ENCODE results near the gene RAB3C.

RAB3C gene

GRCh38 chr5:58893551-58893950 is 310.7 kb downstream of the RAB3C start:
- H3K27me3 Mint-ChIP-seq, result peaks cover 8% of the 10 kb centered on the region
- no peaks in the 10 kb centered on the region for H3K36me3 Mint-ChIP-seq
- ATAC-seq (ENCODE audit: low read depth) (no peak), DNase-seq (ENCODE audit: low spot score in 2 of 2) (no peak)
- no peaks in the 10 kb centered on the region for H3K9me3 Mint-ChIP-seq
- H3K4me3 Mint-ChIP-seq, result no peak overlapping the region
- peaks cover 3% of the 10 kb centered on the region for H3K4me1 Mint-ChIP-seq
- no peak overlapping the region for H3K27ac Mint-ChIP-seq

GRCh38 chr5:58898006-58898405 is 315.1 kb downstream of the RAB3C start:
- no peak for DNase-seq (ENCODE audit: low spot score in 2 of 2)
- no peak for ATAC-seq (ENCODE audit: low read depth)
- Mint-ChIP-seq H3K36me3 (no peaks in the 10 kb centered on the region), H3K4me3 (no peak overlapping the region), H3K4me1 (no peaks in the 10 kb centered on the region), H3K9me3 (no peaks in the 10 kb centered on the region), H3K27me3 (peaks cover 6% of the 10 kb centered on the region), H3K27ac (no peak overlapping the region)

- no peak overlapping the region for H3K4me3 Mint-ChIP-seq
These were observed 315.7 kb downstream of the RAB3C start for GRCh38 chr5:58898538-58898937.

GRCh38 chr5:58901271-58901670 is 318.4 kb downstream of the RAB3C start:
- peaks cover 2% of the 10 kb centered on the region for H3K9me3 Mint-ChIP-seq
- H3K36me3 Mint-ChIP-seq, result no peaks in the 10 kb centered on the region
- no peaks in the 10 kb centered on the region for H3K4me1 Mint-ChIP-seq

More at GRCh38 chr5:58898538-58898937, 315.7 kb downstream of the RAB3C start:
- no peaks in the 10 kb centered on the region for H3K9me3 Mint-ChIP-seq
- DNase-seq (ENCODE audit: low spot score in 2 of 2) (no peak), ATAC-seq (ENCODE audit: low read depth) (no peak)
- no peak overlapping the region for H3K27ac Mint-ChIP-seq
- H3K4me1 Mint-ChIP-seq, result no peaks in the 10 kb centered on the region
- peaks cover 9% of the 10 kb centered on the region for H3K27me3 Mint-ChIP-seq
- H3K36me3 Mint-ChIP-seq, result no peaks in the 10 kb centered on the region

GRCh38 chr5:58902305-58902704 is 319.4 kb downstream of the RAB3C start:
- ATAC-seq (ENCODE audit: low read depth), result no peak
- DNase-seq (ENCODE audit: low spot score in 2 of 2), result no peak
- Mint-ChIP-seq H3K4me3 (no peak overlapping the region), H3K4me1 (no peaks in the 10 kb centered on the region), H3K27ac (no peak overlapping the region), H3K27me3 (peaks cover 10% of the 10 kb centered on the region), H3K36me3 (no peaks in the 10 kb centered on the region), H3K9me3 (peaks cover 2% of the 10 kb centered on the region)

More at GRCh38 chr5:58901271-58901670, 318.4 kb downstream of the RAB3C start:
- Mint-ChIP-seq H3K27ac (no peak overlapping the region), H3K27me3 (peaks cover 11% of the 10 kb centered on the region), H3K4me3 (no peak overlapping the region)
- DNase-seq (ENCODE audit: low spot score in 2 of 2), result no peak
- no peak for ATAC-seq (ENCODE audit: low read depth)

- no peak overlapping the region for H3K27ac Mint-ChIP-seq
- no peaks in the 10 kb centered on the region for H3K4me1 Mint-ChIP-seq
- H3K9me3 Mint-ChIP-seq, result peaks cover 2% of the 10 kb centered on the region
- H3K36me3 Mint-ChIP-seq, result no peaks in the 10 kb centered on the region
- H3K4me3 Mint-ChIP-seq, result no peak overlapping the region
- H3K27me3 Mint-ChIP-seq, result peaks cover 10% of the 10 kb centered on the region
- DNase-seq (ENCODE audit: low spot score in 2 of 2), result no peak
- no peak for ATAC-seq (ENCODE audit: low read depth)
These were observed 319.9 kb downstream of the RAB3C start for GRCh38 chr5:58902765-58903164.

- no peak overlapping the region for H3K27ac Mint-ChIP-seq
- H3K4me1 Mint-ChIP-seq, result no peaks in the 10 kb centered on the region
- H3K27me3 Mint-ChIP-seq, result peaks cover 10% of the 10 kb centered on the region
- peaks cover 2% of the 10 kb centered on the region for H3K9me3 Mint-ChIP-seq
- ATAC-seq (ENCODE audit: low read depth) (no peak), DNase-seq (ENCODE audit: low spot score in 2 of 2) (no peak)
- no peak overlapping the region for H3K4me3 Mint-ChIP-seq
- no peaks in the 10 kb centered on the region for H3K36me3 Mint-ChIP-seq
These were observed 321.9 kb downstream of the RAB3C start for GRCh38 chr5:58904737-58905136.

- H3K4me3 Mint-ChIP-seq, result no peak overlapping the region
- no peak overlapping the region for H3K27ac Mint-ChIP-seq
- peaks cover 5% of the 10 kb centered on the region for H3K9me3 Mint-ChIP-seq
- DNase-seq (ENCODE audit: low spot score in 2 of 2), result no peak
- H3K27me3 Mint-ChIP-seq, result peaks cover 8% of the 10 kb centered on the region
- no peak for ATAC-seq (ENCODE audit: low read depth)
- no peaks in the 10 kb centered on the region for H3K4me1 Mint-ChIP-seq
- H3K36me3 Mint-ChIP-seq, result peaks cover 2% of the 10 kb centered on the region
These were observed 323.1 kb downstream of the RAB3C start for GRCh38 chr5:58905944-58906343.

Data from memory B cell (primary cell).